NCI-H2227 treated with DMSO at 0.1 percent for 48 hours (cell line): ENCODE measurements around the gene TGFB3.

Experiments used
- DNase-seq: peaks from one replicate; lab custom pipeline; 2025; lab: John Stamatoyannopoulos, UW

TGFB3 gene

DNA sequence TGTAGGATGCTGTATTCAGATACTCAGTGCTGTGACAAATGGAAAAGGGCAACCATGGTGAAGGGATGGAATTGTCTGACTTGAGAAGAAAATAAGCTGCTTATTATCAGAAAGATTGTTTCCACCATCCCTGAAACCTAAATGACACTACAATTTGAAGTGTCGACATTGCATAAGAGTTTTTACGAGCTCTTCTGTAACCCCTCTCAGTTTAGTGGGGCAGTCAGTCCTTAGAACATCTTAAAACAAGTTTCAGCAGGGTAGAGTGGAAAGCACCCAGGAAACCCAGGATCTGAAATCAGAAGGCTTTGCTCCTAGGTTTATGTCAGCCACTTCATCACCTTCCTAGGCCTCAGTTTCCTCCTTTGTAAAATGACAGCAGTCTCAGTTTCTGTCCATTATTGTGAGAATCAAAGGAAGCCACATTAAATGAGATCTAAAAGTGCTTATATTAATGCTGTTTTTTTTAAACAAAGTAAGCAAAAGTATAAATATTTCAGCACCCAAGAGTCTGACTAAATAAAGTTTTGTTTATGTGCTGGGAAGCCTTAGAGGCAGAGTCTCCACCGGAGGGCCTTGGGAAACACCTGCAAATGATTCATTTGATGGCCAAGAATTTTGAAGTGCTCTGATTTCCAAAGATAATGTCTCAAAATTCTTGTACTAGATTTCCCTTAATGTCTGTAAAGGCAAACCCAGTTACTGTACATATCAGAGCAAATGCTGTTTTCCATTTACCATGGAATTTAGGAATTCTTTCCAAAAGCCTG, 5.6 kb upstream of the TGFB3 start:
- DNase-seq = no peak

GRCh38 chr14:75986439-75986765, 4.6 kb upstream of the TGFB3 start:
- no peak for DNase-seq

GRCh38 chr14:75985618-75986438, 4.0 kb upstream of the TGFB3 start, which contains the start of gene IFT43:
TSS of gene IFT43 (plus strand) at chr14:75985763. CDS start at chr14:75985787, 24 bp downstream.
- DNase-seq = peak; percentile 71

DNA sequence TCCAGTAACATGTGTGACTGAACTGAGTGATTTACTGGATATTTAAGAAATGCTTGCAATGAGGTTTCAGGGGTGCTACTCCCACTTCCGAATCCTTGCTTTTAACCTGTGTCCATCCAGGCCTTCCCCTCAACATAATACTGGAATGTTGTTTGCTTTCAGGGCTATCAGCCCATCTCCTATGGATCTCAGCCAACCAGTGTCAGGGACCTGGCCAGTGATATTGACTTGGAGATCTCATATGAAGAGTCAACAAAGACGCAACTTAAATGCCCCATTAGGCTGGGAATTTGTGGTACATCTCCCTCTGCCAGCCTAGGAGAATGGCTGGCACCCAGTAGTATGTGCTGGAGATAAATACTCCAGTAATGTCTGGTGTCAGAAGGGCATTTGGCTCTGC, 2.9 kb upstream of the TGFB3 start:
- DNase-seq = no peak

DNA sequence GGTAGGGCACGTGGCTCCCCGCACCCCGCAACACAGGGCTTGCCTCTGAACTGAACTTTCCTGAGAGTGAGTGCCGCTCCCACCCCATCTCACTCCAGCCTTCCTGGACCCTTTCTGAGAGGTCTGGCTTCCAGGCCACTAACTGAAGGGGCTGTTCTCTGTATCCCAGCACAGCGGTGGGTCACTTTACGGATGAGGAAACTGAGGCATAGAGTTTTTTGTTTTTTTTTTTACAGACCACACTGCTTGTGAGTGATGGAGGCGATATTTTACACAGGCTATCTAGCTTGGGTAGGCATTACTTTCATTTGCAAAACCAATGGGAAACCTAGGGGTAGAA, 1.2 kb upstream of the TGFB3 start:
- DNase-seq = no peak

GRCh38 chr14:75982266-75983018, 647 bp upstream of the TGFB3 start:
- DNase-seq = peak; percentile 77

GRCh38 chr14:75980856-75981255, 939 bp downstream of the TGFB3 start:
- no peak for DNase-seq

DNA sequence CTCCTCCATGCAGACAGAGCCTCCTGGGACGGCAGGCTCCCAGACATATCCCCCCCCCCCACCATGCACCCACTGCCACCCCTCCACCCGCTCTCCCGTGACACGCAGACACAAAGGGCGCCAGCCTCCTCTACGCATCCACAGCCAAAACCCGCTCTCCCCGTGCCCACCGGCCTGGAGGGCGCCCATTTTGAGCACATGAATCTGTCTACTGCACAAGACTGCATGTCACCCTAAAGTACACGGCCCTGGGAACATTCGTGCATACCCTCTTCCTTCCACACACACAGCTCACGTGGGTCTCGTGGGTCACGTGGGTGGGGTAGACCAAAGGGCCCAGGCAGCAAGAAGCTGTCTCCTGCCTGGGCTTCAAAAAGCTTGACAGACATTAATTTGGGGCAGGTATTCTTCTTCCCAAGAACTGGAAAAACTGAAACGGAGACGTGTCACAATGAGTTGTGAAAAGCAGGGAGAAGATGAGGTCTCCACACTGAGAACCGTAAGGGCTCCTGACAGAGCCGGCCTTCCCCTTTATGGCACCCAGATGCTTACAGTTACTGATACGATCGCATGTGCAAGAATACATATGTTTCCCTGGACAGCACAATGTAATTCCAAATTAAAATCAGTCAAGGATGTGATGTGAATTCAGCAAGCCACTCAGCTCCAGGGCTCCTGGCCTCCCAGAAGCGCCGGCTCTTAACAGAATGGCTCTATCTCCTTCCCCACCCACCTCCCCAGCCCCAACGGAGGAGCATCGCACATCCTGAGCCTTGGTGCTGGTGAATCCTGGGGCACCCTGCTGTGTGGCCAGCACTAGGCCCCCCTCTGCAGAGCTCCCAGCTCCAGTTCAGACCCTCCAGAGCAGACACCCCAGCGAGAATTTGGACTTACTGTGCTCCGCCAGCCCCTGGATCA, 1.9 kb downstream of the TGFB3 start:
- no peak for DNase-seq

DNA sequence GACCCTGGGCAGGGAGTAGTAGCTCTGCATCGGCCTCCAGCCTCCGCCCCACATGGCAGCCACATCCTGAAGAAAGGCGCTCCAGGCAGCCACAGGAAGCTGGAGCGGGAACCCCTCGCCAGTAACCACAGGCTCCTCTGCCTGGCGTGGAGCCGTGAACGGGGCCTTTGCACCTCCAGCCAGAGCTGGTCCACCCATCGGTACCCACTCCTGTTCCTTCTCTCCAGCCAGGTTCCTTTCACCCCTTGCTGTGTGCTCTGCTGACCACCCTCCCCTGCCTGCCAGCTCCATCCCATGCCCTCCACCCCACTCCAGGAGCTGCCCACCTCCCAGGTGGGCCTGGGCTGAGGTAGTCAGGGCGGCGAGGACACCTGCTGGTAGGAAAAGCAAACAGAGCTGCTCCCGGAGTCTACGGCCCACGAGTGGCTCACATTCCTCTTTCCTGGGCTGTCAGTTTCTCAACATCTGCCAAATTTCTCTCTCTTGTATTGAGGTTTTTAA, 2.7 kb downstream of the TGFB3 start:
- no peak for DNase-seq

DNA sequence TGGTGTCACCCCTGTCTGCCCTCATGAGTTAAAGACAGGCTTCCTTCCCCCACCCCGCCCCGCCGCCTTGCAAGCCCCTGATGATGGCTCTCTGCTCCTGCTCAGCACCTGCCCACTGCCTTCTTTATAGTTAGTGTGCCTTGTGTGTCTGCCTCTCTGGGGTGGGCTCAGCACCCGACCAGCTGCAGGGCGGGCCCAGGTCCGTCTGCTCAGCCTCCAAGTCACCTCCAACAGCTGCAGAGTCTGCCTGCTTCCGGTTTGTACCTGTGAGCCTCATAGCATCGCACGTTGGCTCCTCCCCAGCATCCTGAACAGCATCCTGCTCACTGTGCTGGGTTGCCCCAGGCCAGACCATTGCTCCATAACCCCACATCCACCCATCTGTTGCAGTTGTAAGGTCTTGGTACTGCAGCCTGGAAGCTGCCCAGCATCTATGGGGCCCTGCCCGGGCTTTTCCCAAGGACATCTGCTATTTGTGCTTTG, 3.5 kb downstream of the TGFB3 start:
- DNase-seq = no peak

DNA sequence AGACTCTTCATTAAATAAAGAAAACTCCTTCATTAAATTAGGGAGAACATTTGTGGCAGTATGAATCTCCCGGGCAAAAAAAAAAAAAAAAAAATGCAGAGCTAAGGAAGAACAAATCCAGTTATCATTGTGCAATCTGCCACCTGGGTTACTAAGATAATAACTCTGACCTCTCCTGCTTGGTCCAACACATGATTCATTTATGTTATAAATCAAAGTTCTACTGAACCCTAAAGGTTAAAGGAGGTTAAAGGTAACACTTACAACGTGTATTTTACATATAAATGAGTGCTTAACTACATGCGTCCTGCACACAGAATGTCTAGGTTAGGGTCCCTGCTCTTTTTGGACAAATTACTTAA, 4.2 kb downstream of the TGFB3 start:
- no peak for DNase-seq

- DNase-seq = no peak
These were observed 4.8 kb downstream of the TGFB3 start for GRCh38 chr14:75976826-75977581.

DNA sequence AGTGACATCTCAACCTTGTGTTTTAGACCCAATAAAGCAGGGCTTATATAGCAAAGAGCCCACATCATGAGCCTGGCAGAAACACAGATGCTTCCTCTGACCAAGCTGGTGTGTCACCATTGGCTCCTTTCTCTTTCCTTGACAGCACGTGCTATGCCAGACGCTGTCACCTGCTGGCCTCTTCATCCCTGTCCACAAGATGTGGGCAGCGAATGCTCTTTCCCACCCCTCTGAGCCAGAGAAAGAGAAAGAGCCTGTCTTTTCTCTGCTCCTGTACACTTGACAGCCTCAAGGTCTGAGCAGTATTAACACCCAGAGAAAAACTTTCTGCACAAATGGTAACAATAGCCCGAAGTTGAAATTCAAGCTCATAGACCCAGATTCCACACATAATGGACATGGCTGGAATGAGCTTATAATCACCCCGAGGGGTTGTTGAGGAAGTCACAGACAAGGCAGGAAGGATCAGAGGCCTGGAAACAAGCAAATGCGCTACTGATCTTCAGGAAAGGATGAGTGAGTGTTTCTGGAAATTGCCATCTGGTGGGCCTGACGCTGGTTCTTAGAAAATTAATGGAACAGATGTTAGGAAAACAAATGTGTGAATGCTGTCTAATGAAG, 8.9 kb downstream of the TGFB3 start:
- DNase-seq = no peak

- DNase-seq = no peak
These were observed 10.3 kb downstream of the TGFB3 start for GRCh38 chr14:75971509-75971908.

- DNase-seq = no peak
These were observed 10.8 kb downstream of the TGFB3 start for GRCh38 chr14:75970989-75971388.

GRCh38 chr14:75969891-75970290, 11.9 kb downstream of the TGFB3 start:
- DNase-seq = no peak

DNA sequence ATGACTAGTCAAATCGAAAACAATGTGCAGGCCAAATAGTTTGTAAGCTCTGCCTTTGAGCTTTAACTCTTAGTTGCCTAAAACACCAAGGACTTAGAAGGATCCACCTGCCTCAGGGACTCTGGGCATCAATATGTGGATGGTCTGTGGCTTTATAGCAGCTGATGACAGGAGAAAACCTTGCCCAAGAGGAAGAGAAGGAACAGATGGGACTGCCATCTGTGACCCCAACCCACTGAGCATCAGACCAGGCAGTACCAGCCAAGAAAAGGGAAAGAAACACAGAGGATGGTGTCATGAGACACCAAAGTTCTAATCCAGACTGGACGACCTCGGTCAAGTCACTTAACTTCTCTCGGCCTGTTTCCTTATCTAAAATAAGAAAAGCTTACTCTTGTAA, 12.7 kb downstream of the TGFB3 start:
- DNase-seq = no peak

DNA sequence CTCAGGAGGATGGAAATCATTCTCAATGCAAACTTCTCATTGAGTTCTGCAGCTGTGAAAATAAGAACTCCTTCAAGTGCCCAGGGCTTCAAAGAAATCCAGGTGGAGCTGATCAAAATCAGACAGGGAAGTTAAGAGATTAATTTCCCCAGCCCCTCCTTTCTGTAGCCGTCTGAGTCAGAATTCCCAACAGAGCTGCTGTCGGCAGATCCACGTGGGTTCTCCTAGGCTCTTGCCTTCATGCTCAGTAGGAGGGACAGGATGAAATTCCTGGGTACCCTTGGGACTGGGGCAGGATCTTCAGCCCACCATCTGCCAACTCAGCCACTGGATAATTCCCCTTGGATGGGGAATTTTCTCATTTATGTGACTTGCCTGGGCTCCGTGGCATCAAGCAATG, 13.3 kb downstream of the TGFB3 start:
- no peak for DNase-seq

GRCh38 chr14:75967866-75968265, 13.9 kb downstream of the TGFB3 start:
- no peak for DNase-seq

DNA sequence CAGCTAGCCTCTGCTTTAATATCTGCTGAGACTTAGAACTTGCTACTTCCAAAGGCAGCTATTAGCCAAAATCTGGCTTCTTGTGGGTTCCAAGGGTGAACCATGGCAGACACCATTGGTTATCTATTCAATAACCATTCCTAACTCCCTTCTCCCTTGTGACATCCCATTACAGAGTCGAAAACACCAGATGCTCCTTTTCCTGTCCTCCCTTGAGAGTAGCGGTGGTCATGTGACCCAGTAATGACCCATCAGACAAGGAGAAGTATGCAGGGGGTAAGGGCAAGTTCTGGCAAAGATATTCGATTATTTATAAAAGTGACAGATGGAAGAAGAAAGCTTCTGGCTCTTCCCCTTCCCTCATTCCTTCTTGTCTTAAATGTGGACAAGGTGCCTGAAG, 20.1 kb downstream of the TGFB3 start:
- no peak for DNase-seq
